GM19324 (cell line): ENCODE results near the gene NOLC1.
"Not testable (repeated sequence)": the region's sequence is repeated elsewhere in the genome, so short reads cannot be mapped to it uniquely, and the experiment has no call there.

ENCODE experiments used
- ATAC-seq: cut with Tn5 transposase; IDR thresholded peaks from one replicate; pipeline ENCODE4 v1.9.1; 2021; ENCODE audit warnings: mild to moderate bottlenecking, moderate library complexity; ENCODE audit not compliant: unreplicated experiment, low FRiP score

Gene NOLC1

DNA sequence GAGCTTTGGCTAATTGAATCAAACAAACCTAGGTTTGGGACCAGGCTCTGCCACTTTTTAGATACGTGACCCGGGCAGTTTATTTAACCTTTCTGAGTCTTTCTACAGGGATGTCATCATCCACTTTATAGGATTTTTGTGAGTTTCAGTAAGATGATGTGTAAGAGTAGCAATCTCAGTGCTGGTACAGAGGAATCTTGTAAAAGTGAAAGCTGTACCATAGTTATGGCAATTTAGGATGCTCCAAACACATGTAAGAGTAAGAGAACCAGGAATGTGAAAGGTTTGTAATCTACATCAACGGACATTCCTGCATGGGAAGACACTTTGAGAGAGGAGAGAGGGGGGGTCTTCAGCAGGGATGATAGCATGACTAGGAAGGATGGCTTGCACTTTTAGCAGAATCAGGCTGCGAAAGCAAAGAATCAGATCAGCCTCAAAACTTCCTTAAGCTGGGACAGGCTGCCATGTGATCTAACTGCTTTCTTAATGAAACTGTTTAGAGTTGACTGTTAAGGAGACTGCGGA, 968 bp downstream of the NOLC1 start:
- no peak for ATAC-seq

DNA sequence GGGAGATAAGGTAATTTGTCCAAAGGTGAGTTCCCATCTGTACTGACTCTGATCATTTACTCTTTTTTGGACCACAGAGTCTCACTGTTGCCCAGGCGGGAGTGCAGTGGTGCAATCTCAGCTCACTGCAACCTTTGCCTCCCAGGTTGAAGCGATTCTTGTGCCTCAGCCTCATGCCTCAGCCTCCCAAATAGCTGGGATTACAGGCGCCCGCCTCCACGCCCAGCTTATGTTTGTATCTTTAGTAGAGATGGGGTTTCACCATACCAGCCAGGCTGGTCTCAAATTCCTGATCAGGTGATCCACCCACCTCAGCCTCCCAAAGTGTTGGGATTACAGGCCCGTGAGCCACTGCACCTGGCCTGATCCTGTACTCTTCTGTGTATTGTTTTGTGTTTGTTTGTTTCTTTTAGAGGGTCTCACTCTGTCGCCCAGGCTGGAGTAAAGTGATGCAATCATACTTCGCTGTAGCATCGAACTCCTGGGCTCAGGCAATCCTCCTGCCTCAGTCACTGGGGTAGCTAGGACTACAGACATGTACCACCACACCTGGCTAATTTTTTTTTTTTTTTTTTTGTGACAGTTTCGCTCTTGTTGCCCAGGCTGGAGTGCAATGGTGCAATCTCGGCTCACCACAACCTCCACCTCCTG, 2.4 kb downstream of the NOLC1 start:
- no peak for ATAC-seq

DNA sequence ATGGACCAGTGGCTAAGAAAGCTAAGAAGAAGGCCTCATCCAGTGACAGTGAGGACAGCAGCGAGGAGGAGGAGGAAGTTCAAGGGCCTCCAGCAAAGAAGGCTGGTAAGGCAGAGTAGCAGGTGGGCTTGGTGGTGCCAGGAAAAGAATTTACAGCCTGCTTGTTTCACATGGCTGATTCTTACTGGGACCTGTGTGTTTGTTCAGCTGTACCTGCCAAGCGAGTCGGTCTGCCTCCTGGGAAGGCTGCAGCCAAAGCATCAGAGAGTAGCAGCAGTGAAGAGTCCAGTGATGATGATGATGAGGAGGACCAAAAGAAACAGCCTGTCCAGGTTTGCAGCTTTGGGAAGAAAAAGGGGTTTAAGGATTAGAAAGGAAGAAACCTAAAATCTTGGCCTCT, 5.0 kb downstream of the NOLC1 start:
- ATAC-seq = no peak

DNA sequence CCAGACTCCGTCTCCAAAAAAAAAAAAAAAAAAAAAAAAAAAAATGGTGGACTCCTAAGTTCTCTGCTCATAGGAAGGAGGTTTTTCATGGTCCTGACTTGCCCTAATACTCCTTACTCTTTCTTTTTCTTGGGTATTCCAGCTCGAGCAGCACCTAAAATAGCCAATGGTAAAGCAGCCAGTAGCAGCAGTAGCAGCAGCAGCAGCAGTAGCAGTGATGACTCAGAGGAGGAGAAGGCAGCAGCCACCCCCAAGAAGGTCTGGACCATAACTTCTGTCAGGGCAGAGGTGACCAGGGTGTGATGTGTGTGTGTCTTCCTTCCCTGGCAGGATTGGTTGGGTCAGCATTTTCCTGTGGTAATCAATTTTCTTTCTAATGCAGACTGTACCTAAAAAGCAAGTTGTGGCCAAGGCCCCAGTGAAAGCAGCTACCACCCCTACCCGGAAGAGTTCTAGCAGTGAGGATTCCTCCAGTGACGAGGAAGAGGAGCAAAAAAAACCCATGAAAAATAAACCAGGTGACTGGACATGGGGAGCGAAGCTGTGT, 6.9 kb downstream of the NOLC1 start:
- ATAC-seq = no peak

DNA sequence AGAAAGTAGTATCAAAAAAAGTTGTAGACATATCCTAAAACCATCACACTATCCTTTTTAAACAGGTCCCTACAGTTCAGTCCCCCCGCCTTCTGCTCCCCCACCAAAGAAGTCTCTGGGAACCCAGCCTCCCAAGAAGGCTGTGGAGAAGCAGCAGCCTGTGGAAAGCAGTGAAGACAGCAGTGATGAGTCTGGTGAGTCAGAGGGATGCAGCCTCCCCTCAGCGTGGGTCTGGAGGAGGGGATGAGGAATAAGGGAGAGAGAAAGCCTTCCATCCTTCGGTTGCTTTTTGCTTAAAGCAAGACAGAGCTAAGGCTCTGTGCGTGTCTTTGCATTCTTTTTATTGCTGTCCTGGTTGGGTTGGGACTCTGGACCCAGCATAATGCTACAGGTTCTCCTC, 7.6 kb downstream of the NOLC1 start:
- no peak for ATAC-seq

DNA sequence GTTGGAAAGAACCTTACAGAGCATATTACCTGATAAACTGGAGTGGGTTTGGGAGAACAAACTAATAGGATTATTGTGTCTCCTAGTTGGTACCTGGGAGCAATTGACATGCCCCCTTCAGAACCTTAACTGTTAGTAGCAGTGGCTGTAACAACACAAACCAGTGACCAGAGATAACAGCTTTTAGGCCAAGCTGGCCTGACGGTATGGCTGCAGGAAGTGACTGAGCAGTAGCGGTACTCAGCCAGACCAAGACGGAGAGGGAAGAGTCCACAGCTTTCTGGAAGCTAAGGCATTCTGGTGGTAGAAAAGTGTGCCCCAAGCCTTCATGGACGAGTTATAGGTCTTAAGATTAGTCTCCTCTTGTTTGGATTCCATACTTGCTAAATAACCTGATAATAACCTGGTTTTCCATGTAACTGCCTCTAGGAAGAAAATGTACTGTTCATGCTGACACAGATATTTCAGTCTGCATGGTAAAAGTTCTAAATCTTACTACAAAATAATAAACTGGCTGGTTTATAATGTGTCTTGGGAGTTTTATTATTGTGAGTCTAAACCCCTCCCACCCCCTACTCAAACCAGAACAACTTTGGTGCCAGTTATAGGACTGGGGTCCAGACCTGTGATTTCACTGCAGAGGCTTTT, 11.3 kb downstream of the NOLC1 start:
- no peak for ATAC-seq

DNA sequence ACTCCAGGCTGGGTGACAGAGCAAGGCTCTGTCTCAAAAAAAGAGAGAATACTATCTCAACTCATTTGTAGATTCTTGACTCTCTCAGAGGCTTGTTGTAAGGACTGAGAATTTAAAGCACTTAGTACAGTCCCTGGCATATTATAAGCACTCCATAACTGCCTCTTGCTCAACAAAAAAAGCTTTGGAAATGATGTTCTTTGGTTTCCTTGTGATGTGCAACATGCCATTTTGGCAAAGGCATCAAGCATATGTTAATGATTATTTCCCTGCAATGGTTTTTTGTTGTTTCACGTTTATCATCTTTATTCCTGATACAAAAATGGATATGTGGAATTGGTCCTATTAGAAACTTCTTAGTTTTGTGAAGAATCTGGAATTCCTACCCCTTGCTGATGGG, 15.7 kb downstream of the NOLC1 start:
- no peak for ATAC-seq

DNA sequence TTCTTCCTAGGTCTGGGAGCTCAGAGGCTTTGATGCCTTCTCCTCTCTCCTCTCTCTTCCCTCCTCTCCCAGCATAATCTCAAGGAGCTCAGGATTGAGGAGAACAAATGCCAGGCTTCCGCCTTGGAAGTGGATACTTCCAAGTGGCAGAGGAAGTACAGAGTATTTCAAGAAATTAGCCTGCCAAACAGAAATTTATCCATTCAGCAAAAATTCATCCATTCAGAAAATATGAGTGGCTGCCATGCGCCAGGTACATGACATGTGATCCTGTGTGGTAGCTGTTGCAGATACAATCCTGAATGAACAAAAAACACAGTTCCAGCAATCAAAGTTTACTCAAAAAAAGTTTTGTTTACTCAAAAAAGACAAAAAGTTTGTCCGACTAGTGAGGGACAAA, 18.4 kb downstream of the NOLC1 start:
- ATAC-seq = no peak

DNA sequence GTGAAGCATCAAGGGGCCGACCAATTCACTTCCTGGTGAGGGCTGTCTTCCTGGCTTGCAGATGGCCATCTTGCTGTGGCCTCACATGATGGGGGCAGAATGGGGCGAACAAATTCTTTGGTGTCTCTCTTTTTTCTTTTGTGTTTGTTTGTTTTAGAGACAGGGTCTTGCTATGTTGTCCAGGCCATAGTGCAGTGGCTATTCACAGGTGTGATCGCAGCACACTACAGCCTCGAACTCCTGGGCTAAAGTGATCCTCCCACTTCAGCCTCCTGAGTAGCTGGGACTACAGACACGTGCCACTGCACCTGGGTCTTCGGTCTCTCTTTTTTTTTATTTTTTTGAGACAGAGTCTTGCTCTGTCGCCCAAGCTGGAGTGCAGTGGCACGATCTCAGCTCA, 20.1 kb downstream of the NOLC1 start:
- no peak for ATAC-seq

DNA sequence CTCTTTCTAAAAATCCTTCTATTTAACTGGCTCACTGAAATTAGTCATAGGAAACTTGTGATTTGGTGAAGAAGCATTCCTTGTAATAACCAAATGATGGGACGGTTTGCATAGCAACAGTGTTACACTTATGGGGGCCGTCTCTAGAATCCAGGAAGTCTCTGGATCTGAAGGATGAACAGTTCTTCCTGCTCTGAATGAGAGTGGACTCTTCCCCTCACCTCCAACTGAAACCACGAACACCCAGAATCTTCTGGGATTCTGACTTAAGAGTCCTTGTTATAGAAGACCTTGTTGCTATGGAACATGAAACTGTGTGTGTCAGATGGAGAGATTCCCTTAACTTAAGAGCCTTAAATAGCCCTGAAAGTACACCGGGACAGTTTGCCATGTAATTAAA, 23.2 kb downstream of the NOLC1 start:
- no peak for ATAC-seq

DNA sequence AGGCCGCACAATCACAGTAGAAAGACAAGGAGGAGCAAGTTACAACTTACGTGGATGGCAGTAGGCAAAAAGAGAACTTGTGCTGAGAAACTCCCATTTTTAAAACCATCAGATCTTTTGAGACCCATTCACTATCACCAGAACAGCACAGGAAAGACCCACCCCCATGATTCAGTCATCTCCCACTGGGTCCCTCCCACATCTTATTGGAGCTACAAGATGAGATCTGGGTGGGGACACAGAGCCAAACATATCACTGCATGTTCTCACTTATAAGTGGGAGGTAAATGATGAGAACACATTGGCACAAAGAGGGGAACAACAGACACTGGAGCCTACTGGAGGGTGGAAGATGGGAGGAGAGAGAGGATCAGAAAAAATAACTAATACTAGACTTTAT, 32.4 kb downstream of the NOLC1 start:
- no peak for ATAC-seq

DNA sequence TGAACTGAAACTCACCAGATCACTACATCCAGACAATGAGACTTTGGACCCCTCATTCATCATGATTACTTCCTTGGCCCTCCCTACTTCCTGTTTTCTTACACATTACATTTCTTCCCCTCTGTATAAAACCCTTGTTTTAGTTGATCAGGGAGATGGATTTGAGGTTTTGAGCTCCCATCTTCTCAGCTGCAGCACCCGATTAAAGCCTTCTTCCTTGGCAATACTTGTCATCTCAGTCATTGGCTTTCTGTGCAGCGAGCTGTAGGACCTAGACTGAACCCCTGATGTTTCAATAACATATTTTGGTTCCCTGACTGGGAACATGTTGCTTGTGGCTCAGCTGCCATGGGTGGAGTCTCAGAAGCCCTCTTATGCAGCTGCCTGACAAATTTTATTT, 33.1 kb downstream of the NOLC1 start:
- ATAC-seq = no peak

DNA sequence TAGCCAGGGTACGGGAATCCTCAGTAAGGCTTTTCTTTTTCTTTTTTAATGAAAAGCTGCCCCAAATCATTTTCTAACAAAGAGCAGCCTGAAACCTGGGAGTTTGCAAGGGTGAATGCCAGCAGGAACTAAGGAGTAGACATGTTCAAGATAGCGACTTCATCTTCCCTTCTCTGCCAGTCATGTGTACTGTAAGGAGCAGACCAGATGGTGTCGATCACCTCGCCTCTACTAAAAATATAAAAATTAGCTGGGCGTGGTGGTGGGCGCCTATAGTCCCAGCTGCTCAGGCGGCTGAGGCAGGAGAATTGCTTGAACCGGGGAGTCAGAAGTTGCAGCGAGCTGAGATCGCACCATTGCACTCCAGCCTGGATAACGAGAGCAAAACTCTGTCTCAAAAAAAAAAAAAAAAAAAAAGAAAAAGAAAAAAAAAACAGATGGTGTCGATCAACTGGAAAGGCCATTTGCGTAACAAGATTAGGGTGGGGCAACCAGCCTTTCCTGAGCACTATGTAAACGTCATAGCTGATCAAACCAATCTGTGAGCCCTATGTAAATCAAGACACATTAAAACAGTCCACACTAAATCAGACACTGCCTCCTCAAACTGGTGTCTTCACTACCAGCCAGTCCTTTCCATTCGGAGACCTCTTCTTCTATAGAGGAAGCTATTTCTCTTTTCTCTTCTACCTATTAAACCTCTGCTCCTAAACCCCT, 33.8 kb downstream of the NOLC1 start:
- no peak for ATAC-seq

DNA sequence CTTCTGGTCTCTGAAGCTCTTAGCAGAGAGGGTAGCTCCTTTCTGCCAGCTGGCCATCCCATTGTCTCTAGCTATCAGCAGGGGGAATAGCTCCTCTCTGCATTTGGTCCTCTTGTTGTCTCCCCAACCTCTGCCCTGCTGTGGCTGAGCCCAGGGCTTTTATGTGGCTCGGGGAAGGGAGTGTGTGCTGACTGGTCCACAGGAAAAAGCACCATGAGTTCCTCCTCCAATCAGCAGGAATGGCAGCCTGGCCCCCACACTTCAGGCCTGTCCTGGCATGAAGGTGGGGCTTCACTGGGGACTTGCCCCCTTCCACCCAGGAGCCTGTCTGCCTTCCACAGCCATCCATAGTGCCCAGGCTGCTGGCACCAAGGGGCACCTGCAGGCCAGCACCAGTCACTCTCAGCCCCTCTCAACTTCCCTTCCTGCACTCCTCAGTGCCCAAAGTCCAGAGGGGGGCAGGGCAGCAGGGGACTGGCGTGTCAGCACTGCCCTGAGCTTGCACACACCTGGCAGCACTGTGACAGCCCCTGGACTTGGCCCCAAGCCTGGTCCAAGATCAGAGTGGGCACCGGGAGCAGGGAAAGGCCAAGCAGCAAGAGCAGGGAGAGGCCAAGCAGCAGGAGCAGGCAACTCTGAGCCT, 36.2 kb downstream of the NOLC1 start:
- ATAC-seq = no peak

DNA sequence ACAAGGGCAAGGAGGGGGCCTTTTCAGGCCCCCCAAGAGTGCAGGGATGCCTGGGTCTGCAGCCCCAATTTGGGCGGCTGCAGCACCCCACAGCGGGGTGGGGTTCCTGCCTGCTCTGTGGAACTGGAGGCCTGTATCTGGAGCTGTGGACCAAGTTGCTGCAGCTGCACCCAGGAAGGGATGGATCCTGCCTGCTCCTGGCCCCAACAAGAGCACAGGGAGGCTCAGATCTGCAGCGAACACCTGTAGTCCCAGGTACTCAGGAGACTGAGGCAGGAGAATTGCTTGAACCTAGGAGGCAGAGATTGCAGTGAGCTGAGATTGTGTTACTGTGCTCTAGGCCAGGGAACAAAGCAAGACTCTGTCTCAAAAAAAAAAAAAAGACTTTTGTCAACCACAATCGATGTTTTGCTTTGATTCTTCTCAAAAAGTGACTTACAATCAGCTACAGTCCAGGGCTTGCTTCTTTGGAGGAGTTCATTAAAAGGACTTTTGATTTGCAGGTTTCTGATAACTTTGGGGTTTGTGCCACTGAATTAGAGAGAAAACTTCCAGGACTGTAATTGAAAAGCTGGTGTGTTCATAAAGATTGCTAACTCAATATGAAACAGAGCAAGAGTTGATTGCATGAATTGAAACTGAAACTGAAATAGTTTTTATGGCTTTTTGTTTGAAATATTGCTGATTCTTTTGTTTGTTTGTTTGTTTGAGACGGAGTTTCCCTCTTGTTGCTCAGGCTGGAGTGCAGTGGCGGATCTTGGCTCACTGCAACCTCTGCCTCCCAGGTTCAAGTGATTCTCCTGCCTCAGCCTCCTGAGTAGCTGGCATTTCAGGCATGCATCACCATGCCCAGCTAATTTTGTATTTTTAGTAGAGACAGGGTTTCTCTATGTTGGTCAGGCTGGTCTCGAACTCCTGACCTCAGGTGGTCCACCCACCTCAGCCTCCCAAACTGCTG, 37.0 kb downstream of the NOLC1 start:
- not testable (repeated sequence) for ATAC-seq

DNA sequence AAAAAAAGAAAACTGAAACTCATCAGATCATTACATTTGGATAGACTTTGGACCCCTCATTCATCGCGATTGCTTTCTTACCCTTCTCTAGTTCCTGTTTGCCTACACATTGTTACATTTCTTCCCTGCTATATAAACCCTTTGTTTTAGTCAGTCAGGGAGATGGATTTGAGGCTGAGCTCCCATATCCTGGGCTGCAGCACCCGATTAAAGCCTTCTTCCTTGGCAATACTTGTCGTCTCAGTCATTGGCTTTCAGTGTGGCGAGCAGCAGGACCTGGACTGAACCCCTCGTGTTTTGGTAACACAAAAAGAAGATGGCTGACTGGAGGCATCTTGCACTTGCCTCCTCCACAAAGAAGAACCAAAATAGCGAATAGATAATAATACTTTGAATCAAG, 39.8 kb downstream of the NOLC1 start:
- ATAC-seq = no peak

DNA sequence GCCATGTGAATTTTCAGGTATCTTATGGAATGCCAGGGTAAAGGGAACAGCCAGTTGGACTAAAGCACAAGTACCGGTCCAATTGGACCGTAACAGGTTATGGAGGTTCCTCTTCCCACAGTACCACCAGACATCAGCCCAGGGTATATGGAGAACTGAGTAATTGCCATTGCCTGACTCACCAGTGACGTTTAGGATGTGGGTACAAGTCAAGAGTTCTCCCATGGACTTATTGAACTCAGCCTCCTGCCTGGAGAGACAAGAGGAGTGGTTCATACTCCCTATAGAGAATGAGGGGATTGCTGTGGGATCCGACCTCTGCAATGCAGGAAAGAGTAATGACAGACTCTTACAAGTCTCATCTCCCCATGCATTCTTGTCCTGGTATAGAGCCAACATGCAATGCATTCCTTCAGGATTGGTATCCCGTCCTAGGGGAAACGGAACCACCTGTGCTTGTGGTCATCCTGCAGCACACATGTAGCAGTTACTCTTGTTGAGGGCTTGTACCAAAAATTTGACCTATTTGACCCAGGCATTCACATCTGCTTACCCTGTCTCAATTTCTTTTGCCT, 43.2 kb downstream of the NOLC1 start:
- ATAC-seq = no peak

DNA sequence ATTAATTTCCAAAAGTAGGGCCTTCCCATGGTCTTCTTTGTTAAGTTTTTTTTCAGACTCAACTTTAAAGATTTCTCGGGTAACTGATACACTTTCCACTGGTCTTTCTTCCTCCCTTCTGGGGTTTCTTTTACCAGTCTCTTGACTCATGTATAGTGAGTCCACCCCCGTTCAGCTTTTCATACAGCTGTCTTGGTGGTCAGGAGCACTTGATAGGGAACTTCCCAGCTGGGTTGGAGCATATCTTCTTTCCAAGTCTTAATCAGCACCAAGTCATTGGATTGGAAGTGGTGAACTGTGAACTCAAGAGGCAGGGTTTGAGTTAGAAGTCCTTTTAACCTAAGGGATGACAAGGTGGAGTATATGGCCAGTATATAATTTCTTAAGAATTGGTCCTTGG, 44.7 kb downstream of the NOLC1 start:
- no peak for ATAC-seq

DNA sequence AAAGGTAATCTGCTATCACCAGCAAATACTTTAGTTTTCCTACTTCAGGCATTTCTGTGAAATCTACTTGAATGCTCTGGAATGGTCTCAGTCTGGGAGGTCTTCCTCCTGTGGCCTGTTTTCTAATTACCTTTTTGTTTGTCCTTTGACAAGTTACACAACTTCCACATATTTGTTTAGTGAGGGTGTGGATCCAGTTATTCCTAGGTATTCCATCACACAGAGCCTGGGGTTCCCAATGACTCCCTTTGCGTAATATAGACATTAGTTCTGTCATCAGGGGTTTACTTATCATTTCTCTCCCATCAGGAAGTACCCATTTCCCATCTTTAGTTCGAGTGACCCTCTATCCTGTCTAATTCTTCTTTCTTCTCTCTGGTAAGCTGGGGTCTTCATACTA, 45.8 kb downstream of the NOLC1 start:
- no peak for ATAC-seq
